NCI-H446 (cell line): ENCODE results near the gene PROM1.
A peak's percentile ranks its signal among the peaks of the same experiment; 100 is the strongest.

Experiments
- DNase-seq, 2 experiments: peaks; one replicate each; lab custom pipeline; 2025; lab: John Stamatoyannopoulos, UW

The PROM1 gene

GRCh38 chr4:15942283-15942682, 141.5 kb downstream of the PROM1 start:
- DNase-seq, result no peak

GRCh38 chr4:15938640-15939039, 145.2 kb downstream of the PROM1 start, which contains the start of gene FGFBP1:
Gene FGFBP1, minus strand, starts transcription at chr4:15938740. Its CDS starts 2,108 bp downstream, at chr4:15936632.
- no peak for DNase-seq

GRCh38 chr4:15938182-15938581, 145.6 kb downstream of the PROM1 start:
- DNase-seq, result no peak

GRCh38 chr4:15936495-15936894, 147.3 kb downstream of the PROM1 start:
- DNase-seq, result no peak

GRCh38 chr4:15935504-15936402, 148.1 kb downstream of the PROM1 start:
- no peak for DNase-seq

- DNase-seq, result no peak
Observed at GRCh38 chr4:15934259-15934658, 149.6 kb downstream of the PROM1 start.

- no peak for DNase-seq
Observed at GRCh38 chr4:15931451-15932210, 152.2 kb downstream of the PROM1 start.

GRCh38 chr4:15930314-15930713, 153.5 kb downstream of the PROM1 start:
- DNase-seq, result no peak

GRCh38 chr4:15929540-15929939, 154.3 kb downstream of the PROM1 start:
- peak in 1 of 2 experiments; percentile 41 for DNase-seq

GRCh38 chr4:15928883-15929282, 154.9 kb downstream of the PROM1 start:
- no peak for DNase-seq

- no peak for DNase-seq
Observed at GRCh38 chr4:15926486-15926885, 157.3 kb downstream of the PROM1 start.

GRCh38 chr4:15925830-15926229, 158.0 kb downstream of the PROM1 start:
- DNase-seq, result peak in 1 of 2 experiments; percentile 42

GRCh38 chr4:15921592-15921932, 162.3 kb downstream of the PROM1 start:
- no peak for DNase-seq

GRCh38 chr4:15920723-15921591, 162.9 kb downstream of the PROM1 start:
- DNase-seq, result peak; percentile 31 to 79

GRCh38 chr4:15918484-15919129, 165.2 kb downstream of the PROM1 start:
- no peak for DNase-seq
